GM19395 (cell line): ENCODE results near the gene CFAP54.
"Not testable (repeated sequence)": the region's sequence is repeated elsewhere in the genome, so short reads cannot be mapped to it uniquely, and the experiment has no call there.

Experiments
- ATAC-seq: cut with Tn5 transposase; IDR thresholded peaks from one replicate; pipeline ENCODE4 v1.9.1; 2021; ENCODE audit warnings: mild to moderate bottlenecking, moderate library complexity; ENCODE audit not compliant: unreplicated experiment

CFAP54 gene

DNA sequence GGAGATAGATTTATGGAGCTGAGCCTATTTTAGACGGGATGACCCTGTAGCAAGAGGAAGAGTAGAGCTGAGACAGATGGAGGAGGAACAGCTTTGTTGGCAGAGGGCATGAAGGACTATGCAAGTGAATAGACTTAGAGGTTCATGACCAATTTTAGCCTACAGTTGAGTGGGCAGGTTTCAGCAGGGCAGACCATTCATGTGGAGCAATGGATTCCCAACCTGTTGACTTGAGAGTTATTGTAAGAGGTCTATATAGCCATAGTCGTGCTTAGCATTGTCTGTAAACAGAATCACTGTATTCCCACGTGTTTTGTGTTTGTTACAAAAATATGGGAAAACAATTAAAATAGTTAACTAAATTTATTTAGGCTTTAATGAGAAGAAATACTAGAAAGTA lies 116.8 kb downstream of the CFAP54 start:
- ATAC-seq, result no peak

DNA sequence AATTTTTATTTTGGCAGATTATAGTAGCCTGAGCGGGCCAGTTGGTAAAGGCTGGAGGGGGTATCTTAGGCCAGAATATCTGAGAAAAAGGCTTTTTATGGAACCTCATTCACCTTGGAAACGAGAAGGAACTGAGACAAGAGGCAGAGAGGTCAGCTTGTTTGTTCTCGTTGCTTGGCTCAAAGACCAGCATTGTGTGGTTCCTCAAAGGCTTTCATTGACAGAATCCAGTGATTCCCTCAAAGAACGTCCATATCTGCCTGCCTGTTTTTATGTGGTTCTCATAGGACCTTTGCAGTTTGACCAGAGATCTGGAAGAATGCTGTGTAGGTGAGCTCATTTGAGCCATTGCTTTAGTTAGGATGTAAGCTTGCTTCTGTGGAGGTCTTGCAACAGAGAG lies 117.3 kb downstream of the CFAP54 start:
- no peak for ATAC-seq

DNA sequence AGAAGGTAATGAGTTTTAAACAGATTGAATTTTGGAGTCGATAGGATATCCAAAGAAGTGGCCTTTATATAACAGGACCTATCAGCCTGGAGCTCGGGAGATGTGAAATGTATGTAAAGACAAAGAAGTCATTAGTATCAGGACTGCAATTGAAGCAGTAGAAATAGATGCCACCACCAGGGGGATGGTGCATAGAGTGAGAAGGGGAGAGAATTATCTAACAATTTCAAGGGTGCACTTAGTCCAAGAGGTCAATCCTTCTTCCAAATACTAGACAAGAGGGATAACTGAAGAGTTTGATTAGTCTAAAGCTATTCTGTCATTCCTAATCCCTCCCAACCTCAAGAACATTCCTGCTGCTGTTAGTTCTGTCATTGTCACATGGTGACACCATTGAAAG lies 127.8 kb downstream of the CFAP54 start:
- ATAC-seq, result no peak

DNA sequence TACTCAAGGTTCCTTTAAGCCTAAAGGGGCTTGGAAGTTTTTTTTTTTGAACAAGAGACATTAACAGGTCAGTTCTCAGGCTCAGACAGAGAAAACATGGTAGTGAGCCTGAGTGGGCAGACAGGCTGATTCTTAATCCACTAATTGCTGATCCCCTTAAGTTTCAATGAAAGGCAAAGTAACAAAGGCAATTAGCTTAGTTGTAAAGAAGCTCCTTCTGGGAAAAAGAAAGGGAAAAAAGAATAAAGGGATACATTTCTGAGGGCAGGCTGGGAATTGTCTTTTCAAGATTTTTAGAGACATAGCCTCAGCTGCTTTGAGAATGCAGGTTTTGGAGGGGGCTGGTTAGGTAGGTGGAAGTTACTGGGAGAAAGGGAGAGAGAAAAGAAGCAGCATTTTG lies 133.8 kb downstream of the CFAP54 start:
- ATAC-seq, result no peak

DNA sequence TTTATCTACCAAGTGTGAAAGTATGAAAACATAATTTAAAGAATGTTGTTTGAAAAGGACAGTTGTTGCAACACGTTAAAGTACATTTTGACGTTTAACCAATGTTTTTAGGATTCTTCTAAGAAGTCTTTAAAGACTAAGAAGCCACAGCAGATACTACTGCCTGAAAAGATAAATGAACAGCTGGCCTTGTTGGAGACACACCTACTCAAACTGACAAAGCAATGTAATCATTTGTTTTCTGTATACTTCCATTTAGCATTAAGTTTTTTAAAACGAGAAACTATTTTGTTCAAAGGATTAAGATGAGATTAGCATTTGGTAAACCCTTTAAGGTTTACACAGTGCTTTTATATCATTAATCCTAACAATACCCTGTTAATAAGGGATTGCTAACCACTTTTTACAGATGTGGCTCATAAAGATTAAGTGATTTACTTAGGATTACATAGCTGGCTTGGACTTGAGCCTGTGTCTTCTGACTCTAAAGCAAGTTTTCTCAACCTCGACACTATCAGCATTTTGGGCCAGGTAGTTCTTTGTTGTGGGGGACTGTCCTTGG lies 134.4 kb downstream of the CFAP54 start:
- ATAC-seq, result no peak

DNA sequence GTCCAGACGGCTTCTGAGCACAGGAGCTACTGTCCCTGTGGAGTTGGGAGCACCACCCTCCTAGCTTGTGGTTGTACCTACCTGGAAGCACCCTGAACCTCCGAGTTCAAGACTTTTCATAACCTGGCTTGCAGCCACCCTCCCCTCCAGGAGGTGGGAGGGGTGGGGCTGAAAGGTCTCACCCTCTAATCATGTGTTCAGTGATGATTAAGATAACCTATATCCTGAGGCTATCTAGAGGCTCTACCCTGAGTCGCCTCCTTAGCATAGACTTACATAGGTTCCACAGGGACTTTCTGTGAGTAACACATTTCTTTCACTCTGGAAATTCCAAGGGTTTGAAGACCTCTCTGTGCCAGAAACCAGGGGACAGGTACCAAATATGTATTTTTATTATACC lies 146.5 kb downstream of the CFAP54 start:
- no peak for ATAC-seq

DNA sequence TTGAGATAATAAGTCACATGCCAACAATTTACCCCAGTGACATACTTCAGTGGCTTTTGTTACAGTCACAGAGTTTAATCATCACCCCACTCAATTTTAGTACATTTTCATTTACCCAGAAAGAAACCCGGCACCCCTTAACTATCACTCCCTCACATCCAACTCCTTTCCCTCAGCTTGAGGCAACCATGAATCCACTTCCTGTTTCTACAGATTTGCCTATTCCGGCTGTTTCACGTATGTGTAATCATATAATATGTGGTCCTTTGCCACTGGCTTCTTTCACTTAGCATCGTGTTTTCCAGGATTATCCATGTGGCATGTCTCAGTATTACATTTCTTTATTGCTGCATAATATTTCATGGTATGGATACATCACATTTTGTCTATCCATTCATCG lies 147.5 kb downstream of the CFAP54 start:
- ATAC-seq, result no peak

DNA sequence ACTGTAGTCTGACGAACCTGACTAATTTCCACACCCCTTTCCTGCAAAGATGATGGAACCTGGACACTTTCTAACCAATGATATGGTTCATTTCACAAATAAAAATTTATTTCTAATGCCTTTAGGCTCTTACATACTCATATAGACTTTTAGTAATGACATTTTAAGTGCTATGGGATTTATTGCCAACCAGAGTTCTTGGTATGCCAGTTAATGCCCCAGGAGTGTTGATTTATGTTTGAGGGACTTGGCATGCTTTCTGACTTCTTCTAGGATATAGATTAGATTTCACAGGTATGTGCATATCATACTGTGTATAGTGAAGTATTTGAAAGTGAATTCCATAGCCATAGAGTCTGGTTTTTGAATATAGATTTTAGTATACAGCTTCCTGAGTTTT lies 159.5 kb downstream of the CFAP54 start:
- no peak for ATAC-seq

DNA sequence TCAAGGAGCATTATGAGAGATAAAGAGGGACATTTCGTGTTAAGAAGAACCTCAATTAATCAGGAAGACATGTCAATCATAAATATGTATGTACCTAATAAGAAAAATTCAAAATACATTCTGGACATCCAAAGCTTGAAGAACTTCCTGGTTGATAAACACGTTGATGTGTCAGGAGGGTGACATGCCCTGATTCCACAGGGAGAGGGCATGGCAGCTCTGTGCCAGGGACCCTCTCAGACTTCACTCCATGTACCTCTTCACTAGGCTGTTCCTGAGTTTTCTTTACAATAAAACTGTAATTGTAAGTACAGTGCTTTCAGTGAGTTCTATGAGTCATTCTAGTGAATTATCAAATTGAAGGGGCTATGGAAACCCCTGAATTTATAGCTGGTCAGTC lies 163.5 kb downstream of the CFAP54 start:
- no peak for ATAC-seq

DNA sequence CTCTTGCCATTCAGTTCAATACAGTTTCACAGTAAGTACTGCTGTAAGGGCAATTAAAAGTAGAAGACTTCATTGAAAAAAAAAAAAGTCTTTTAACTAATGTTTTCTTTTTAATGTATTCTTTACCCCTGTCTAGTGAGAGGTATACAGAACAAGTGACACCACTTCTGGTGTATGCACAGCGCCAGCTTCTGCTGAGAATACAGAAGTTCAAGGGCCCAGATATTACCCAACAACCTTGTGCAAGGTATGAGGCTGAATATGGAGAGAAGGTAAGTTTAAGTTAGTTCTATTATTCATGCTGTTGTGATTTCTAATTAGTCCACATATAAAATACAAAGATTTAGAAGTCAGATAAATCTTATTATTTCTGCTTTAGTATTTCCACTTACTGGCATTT lies 168.7 kb downstream of the CFAP54 start:
- ATAC-seq, result no peak

DNA sequence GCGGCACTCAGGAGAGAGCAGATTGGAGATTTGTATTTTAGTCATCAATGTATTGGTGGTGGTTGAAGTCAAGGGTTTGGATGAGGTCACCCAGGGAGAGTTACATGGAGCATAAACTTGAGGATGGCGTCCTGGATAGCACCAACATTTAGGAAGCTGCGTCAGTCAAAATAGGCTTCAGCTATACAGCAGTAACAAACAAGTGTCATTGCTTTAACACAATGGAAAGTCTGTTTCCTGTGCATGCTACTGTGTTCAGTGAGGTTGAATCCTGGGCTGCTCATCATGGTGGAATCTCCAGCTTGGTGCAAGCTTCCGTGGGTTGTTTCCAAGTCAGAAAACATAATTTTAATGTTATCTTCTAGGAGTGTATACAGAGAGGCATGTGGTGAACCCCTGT lies 180.4 kb downstream of the CFAP54 start:
- no peak for ATAC-seq

DNA sequence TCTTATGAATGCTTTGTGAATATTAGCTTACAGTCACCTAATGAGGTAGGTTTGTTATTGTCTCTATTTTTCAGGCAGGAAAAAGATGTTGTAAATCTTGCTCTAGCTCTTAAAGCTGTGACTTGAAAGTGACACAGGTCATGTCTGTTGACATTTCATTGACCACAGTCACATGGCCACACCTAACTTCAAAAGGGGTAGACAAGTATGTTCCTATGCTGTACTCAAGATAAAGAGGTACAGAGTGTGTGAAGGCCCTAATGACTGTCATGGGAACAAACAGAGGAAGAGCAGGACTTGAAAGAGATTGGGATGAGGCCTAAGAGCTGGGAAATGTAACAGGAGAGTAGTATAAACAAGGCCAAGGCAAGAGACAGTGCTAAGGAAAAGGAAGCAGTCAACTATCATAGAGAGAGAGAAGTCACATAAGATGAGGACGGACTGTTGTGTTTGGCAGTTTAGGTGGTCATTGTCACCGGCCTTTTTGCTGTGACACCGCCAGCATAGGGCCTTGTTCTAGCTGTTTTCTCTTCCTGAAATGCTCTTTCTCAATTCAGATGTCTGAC lies 181.0 kb downstream of the CFAP54 start:
- no peak for ATAC-seq

DNA sequence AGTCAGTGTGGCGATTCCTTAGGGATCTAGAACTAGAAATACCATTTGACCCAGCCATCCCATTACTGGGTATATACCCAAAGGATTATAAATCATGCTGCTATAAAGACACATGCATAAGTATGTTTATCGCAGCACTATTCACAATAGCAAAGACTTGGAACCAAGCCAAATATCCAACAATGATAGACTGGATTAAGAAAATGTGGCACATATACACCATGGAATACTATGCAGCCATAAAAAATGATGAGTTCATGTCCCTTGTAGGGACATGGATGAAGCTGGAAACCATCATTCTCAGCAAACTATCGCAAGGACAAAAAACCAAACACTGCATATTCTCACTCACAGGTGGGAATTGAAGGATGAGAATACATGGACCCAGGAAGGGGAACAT lies 186.1 kb downstream of the CFAP54 start:
- not testable (repeated sequence) for ATAC-seq

DNA sequence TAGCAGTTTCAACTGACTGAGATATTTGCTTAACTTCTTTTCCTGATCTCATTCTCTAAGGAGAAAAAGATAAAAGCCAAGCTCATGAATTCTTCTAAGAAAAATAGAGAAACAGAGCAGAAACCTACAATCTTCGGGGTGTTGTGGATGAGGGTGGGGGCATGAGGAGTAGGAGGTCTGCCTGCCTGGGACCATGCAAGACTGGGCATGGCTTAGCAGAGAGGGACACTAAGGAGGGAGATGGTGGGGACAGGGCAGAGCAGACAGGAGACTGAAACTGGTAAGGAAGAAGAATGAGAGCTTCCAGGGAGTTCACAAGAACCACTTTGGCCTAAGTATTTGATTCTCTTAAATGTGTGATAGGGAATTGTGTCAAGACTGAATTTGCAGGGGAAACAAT lies 188.0 kb downstream of the CFAP54 start:
- no peak for ATAC-seq

DNA sequence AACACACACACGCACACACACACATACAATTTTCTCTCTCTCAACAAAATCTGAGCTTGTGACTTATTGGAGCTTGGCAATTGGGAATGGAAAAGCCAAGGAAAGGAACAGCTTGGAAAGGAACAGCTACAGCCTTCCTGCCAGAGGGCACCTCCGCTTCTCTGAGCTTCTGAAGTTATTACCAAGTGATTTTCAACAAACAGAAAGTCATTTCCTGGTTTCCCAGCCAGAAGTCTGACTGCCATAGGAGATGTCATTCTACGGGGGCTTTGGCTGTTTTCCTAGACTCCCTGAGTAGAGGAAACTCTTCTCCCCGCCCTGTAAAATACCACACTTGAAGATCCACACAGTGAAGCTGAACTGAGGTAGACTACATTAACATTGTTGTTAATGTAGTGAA lies 198.3 kb downstream of the CFAP54 start:
- ATAC-seq, result no peak

DNA sequence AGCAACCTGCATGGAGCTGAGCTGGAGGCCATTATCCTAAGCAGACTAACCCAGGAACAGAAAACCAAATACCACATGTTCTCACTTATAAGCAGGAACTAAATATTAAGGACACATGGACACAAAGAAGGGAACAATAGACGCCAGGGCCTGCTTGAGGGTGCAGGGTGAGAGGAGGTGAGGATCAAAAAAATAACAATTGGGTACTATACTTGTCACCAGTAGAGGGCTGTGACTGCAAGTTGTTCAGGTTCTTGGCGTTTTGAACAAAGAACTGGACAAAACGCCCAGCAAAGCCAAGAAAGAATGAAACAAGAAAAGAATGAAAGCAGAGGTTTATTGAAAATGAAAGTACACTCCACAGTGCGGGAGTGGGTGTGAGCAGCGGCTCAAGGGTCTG lies 209.1 kb downstream of the CFAP54 start:
- ATAC-seq, result no peak

DNA sequence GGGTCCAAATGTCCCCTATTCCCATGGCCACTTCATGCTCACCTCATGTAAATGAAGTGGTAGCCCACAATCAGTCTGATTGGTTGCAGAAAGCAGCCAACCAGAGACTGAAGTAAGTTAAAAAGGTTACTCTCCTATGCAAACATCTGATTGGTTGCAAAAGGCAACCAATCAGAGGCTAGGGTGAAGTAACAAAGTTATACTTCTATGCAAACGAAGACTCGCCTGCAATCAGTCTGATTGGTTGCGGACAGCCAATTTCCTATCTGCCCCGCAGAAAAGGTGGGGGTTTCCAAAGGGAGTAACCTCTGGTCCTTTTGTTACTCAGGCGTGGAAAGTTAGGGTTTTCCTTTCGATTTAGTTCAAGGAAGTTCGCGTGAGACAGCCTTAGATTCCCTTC lies 209.6 kb downstream of the CFAP54 start:
- ATAC-seq, result no peak

DNA sequence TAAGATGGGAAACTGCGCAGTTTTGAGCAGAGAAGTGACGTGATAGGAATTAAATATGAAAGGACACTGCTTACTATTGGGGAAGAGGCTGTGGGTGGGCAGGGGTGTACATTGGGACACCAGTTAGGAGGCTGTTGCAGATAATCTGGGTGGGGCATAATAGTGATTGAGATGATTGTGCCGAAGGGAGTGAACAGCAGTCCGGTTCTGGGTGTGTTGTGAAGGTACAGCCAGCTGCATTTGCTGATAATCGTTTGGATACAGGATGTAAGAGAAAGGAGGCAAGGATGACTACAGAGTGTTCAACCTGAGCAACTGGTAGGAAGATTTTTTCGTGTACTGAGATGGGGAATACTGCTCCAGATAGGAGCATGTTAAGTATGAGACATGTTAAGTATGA lies 212.5 kb downstream of the CFAP54 start:
- no peak for ATAC-seq

DNA sequence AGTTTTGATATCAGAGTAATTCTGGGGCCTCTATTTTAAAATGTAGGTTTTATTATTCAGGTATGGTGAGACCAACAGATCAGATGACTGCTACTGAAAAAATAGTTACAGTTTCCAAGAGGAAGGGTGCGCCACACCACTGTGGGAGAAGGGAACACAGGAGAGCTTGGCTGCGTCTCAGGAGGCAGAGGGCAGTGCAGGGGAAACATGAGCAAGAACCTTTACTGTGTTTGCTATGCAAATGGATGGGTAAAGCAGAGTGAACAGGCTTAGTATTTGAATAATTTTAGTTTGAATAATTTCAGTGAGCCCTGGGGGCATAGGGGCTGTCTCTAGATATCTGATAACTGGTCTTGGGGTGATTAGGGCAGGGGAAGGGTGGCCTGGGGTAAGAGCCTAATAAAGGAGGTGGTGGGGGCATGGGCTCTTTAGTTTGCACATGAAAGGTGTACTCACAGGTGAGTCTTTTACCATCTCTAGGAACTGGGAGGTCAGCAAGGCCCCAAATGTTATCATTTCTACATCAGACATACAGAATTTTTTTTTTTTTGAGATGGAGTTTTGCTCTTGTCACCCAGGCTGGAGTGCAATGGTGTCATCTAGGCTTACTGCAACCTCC lies 220.9 kb downstream of the CFAP54 start:
- no peak for ATAC-seq

DNA sequence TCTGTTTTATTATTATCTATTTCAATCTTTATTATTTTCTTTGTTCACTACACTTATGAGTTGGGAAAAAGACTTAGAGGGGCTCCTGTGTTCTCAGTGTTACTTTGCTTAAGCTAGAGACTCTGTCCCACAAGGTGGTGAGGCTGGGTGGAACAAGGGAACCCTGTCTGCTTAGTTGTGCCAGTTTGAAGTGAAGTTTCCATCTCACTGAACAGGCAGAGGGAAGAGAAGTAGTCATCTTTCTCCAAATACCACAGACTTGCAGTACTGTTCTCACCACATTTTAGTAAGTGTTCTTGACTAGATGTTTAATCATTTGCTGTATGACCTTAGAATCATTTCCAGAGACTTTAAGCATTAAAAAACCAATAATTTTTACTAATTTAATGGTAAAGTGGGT lies 222.0 kb downstream of the CFAP54 start:
- no peak for ATAC-seq

DNA sequence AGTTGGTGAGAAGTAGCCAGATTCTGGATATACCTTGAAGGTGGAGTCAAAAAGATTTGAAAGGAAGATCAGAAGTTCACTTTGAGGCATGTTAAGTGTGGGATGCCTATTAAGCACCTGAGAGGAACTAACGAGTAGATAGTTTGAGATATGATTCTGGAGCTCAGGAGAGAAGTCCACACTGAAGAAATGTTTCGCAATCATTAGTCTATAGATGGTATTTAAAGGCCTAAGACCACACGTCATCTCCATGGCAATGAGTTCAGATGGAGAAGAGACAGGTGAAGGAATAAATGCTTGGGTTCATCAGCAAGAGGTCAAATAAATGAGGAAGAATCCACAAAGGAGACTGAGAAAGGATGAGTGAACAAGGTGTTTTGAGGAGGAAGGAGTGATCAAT lies 224.8 kb downstream of the CFAP54 start:
- ATAC-seq, result no peak

DNA sequence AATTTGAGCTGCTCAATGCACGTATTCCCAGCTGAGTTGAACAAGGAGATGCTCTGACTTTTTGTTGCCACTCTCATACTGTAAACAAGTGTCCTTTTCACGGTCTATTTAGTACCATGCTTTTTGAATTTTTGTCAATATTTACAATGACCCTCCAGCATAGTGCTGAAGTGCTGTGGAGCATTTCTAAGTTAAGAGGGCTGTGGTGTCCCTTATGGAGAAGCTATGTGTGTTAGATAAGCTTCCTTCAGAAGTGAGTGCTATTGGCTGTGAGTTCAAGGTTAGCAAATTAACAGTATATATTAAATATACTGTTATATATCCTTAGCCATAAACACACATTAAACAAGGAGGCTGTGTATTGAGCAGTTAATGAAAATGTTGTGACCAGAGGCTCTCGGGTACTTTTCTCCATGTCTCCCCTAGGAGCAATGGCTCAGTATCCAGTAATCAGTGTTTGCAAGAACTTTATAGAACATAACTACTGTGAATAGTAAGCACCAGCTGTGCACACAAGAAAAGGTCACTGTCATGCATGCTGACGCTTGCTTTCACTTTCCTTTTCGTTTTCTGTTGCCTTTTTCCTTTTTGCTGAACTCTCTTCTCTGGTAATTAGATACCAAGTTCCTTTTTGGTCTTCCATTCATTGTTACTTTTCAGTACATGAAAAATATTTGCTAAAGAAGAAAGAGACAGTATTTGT lies 230.4 kb downstream of the CFAP54 start:
- peak; percentile 97 for ATAC-seq
